Stimulated activated naive CD8-positive, alpha-beta T cell treated with anti-CD3 and anti-CD28 coated beads, Interleukin-15, amount 100 ng/mL, for 72 hours (primary cell): ENCODE measurements around the gene ZNF688.
"Not testable (repeated sequence)": the region's sequence is repeated elsewhere in the genome, so short reads cannot be mapped to it uniquely, and the experiment has no call there.

Experiments
- ATAC-seq: fragments of 150-1000 bp; cut with Tn5 transposase; 2 replicates; pipeline ENCODE4 v1.10.0; 2021; ENCODE audit warnings: mild to moderate bottlenecking, moderate library complexity
- DNase-seq, 2 donors: peaks; one replicate each; pipeline ENCODE4 v3.0.0; 2021 to 2022
- H3K27ac Mint-ChIP-seq, 2 donors: one replicate each; pipeline ENCODE4 v1.8.0; 2022; ENCODE audit warnings: mild to moderate bottlenecking in 2 of 2, mixed read lengths in 2 of 2, moderate library complexity in 2 of 2
- H3K27me3 Mint-ChIP-seq: one replicate; pipeline ENCODE4 v1.8.0; 2022; ENCODE audit warnings: mixed read lengths
- H3K4me1 Mint-ChIP-seq: one replicate; pipeline ENCODE4 v1.8.0; 2022; ENCODE audit warnings: mild to moderate bottlenecking, mixed read lengths
- H3K4me3 Mint-ChIP-seq, 2 donors: one replicate each; pipeline ENCODE4 v1.8.0; 2022; ENCODE audit warnings: mild to moderate bottlenecking in 2 of 2, mixed read lengths in 2 of 2, moderate library complexity in 1 of 2
- H3K9me3 Mint-ChIP-seq, 2 donors: one replicate each; pipeline ENCODE4 v1.8.0; 2022; ENCODE audit warnings: mixed read lengths in 2 of 2

Gene ZNF688

DNA sequence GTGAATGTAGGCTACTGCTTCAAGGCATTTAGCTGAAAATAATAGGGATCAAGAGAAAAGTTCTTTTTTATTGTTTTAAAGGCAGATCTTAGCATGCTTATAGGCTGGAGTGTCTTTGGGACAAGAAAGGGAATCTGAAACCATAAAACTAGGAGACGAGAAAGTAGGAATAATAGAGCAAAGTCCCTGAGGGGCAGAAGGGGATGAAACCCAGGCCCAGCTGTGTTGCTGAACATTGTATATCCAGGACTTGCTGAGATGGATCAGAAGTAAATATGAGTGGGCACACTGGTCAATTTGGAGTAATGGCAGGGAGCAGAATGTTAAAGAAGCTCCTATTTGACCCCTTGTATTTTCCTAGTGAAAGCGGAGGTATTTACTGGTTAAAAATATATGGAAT is 29.4 kb upstream of the ZNF688 start:
- Mint-ChIP-seq H3K27ac (no peak overlapping the region), H3K9me3 (no peaks in the 10 kb centered on the region), H3K4me1 (peaks cover 16% of the 10 kb centered on the region), H3K27me3 (no peaks in the 10 kb centered on the region), H3K4me3 (no peak overlapping the region)
- ATAC-seq: no peak
- DNase-seq: no peak

DNA sequence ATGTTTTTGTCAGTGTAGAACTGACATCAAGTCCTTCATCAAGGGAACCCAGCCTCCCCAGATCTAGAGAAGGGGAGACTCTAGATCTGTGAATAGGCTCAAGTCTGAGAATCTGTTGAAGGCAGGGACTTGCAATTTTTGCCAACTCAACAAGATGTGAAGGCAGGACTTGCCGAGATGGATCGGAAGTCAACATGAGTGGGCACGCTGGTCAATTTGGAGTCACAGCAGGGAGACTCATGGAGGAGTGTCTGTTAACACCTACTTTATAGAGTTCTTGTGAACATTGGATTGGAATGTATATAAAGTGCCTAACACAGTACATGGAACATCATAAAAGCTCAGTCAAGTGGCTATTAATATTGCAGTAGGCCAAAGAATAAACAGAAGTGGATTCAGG is 28.7 kb upstream of the ZNF688 start:
- Mint-ChIP-seq H3K4me3 (no peak overlapping the region), H3K4me1 (peaks cover 16% of the 10 kb centered on the region), H3K27ac (no peak overlapping the region), H3K9me3 (no peaks in the 10 kb centered on the region), H3K27me3 (no peaks in the 10 kb centered on the region)
- ATAC-seq (no peak), DNase-seq (no peak)

DNA sequence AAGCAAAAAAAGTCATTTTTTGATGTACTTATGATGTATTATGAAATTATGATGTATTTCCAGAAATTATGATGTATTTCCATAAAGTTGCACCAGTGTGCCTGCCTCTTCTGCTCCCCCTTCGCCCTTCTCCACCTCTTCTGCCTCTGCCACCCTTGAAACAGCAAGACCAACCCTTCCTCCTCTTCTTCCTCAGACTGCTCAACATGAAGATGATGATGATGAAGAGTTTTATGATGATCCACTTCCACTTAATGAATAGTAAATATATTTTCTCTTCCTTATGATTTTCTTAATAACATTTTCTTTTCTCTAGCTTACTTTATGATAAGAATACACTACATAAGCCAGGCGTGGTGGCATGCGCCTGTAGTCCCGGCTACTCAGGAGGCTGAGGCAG is 21.4 kb upstream of the ZNF688 start:
- H3K9me3 Mint-ChIP-seq: no peaks in the 10 kb centered on the region
- H3K4me1 Mint-ChIP-seq: peaks cover 1% of the 10 kb centered on the region
- no peaks in the 10 kb centered on the region for H3K27me3 Mint-ChIP-seq
- peak overlapping the region in 1 of 2 donors; percentile 73 for H3K27ac Mint-ChIP-seq
- no peak for DNase-seq
- no peak for ATAC-seq
- H3K4me3 Mint-ChIP-seq: no peak overlapping the region

GRCh38 chr16:30590869-30591268 is 19.4 kb upstream of the ZNF688 start:
- ATAC-seq, H3K9me3 Mint-ChIP-seq: not testable (repeated sequence)

DNA sequence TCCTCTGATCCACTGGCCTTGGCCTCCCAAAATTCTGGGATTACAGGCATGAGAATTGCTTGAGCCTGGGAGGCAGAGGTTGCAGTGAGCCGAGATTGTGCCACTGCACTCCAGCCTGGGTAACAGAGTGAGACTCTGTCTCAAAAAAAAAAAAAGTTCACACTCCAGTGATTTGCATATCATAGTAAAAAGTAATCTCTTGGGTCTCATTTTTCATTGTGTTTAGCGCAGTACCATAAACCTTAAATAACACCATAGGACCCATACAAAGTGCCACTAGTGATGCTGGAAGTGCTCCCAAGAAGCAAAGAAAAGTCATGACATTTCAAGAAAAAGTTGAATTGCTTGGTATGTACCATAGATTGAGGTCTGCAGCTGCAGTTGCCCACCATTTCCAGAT is 18.1 kb upstream of the ZNF688 start:
- ATAC-seq, H3K27ac Mint-ChIP-seq, H3K9me3 Mint-ChIP-seq, DNase-seq, H3K27me3 Mint-ChIP-seq, H3K4me3 Mint-ChIP-seq: not testable (repeated sequence)
- peaks cover 12% of the 10 kb centered on the region for H3K4me1 Mint-ChIP-seq

More at GRCh38 chr16:30590869-30591268, 19.4 kb upstream of the ZNF688 start:
- H3K4me1 Mint-ChIP-seq, H3K27ac Mint-ChIP-seq, DNase-seq, H3K27me3 Mint-ChIP-seq, H3K4me3 Mint-ChIP-seq: not testable (repeated sequence)

DNA sequence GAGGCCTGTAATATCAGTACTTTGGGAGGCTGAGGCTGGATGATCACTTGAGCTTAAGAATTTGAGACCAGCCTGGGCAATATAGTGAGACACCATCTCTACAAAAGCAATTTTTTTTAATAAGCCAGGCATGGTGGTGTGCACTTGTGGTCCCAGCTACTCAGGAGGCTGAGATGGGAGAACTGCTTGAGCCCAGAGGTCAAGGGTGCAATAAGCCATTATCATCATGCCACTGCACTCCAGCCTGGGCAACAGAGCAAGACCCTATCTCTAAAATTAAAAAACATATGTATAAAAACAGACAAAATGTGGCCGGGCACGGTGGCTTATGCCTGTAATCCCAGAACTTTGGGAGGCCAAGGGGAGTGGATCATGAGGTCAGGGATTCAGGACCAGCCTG is 17.1 kb upstream of the ZNF688 start:
- DNase-seq: no peak

DNA sequence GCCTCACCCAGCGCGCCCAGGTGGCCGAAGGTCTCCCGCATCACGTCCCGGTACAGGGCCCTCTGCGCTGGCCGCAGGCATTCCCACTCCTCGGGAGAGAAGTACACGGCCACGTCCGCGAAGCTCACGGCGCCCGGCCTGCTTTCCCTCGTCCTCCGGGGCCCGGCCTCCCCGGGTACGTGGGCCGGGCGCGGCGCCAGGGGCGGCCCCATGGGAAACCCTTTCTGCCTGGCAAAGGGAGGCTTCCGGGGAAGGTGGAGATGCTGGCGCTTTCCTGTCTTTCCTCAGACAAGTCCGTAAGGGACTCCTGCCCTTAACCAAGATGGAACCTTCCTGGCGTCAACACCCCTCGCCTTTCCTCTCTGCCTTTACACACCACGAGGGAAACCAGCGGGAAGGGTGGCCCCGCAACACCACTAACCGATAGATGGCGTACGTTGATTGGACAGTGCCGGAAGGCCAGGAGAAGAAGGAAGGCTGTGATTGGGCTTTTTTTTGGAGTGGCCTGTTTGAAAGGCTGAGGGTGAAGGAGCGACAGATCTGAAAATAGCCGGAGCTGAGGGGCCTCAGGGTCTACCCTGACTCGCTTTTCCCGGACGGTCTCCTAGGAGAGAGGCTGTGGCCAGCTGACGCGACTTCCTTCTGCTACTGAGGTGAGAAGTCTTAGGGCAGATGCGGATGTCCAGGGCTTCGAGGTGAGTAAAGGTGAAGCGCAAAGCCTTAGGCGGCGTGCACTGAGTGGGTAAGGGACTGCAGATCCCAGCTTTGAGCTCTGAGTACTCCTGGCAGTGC is 14.1 kb upstream of the ZNF688 start, which contains the start of gene ZNF785:
TSS of gene ZNF785 (minus strand) at position 298 of the 792 bp plus-strand sequence. CDS start at position 212, 86 bp downstream.
- H3K4me3 Mint-ChIP-seq: peak within 1 kb of the TSS; percentile 91 to 97
- peaks cover 37% of the 10 kb centered on the region for H3K4me1 Mint-ChIP-seq
- DNase-seq (peak; percentile 90 to 96), ATAC-seq (peak; percentile 99)
- no peaks in the 10 kb centered on the region for H3K9me3 Mint-ChIP-seq
- no peaks in the 10 kb centered on the region for H3K27me3 Mint-ChIP-seq
- peak within 1 kb of the TSS; percentile 94 to 98 for H3K27ac Mint-ChIP-seq

More for the DNA sequence above, 17.1 kb upstream of the ZNF688 start:
- no peak for ATAC-seq
- no peak overlapping the region for H3K4me3 Mint-ChIP-seq
- no peaks in the 10 kb centered on the region for H3K27me3 Mint-ChIP-seq
- no peaks in the 10 kb centered on the region for H3K9me3 Mint-ChIP-seq
- peak overlapping the region in 1 of 2 donors; percentile 34 for H3K27ac Mint-ChIP-seq
- H3K4me1 Mint-ChIP-seq: peaks cover 19% of the 10 kb centered on the region

DNA sequence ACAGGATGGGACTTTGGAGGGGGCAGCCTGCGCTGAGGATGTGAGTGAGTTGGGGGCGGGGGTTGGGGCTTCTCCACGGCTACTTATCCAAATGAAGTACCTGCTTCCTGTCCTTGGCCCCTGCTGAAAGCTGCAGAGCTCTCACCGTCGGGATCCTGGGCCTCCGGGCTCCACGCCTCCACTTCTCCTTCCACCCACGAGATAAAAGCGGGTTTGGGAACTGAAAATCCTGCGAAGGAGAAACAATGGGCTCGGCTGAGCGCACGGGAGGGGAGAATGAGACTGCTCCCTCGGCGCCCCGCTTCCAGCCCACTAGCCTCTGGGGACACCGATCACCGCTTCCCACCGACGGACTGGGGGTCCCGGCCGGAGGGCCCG is 13.5 kb upstream of the ZNF688 start:
- H3K4me3 Mint-ChIP-seq: peak overlapping the region; percentile 91 to 97
- H3K9me3 Mint-ChIP-seq: no peaks in the 10 kb centered on the region
- DNase-seq: no peak
- peak overlapping the region; percentile 94 for H3K27ac Mint-ChIP-seq
- ATAC-seq: peak; percentile 47
- H3K27me3 Mint-ChIP-seq: no peaks in the 10 kb centered on the region
- peaks cover 37% of the 10 kb centered on the region for H3K4me1 Mint-ChIP-seq

- peaks cover 37% of the 10 kb centered on the region for H3K4me1 Mint-ChIP-seq
- H3K27me3 Mint-ChIP-seq: no peaks in the 10 kb centered on the region
- H3K4me3 Mint-ChIP-seq: no peak overlapping the region
- peak overlapping the region in 1 of 2 donors; percentile 21 for H3K27ac Mint-ChIP-seq
- DNase-seq (no peak), ATAC-seq (no peak)
- H3K9me3 Mint-ChIP-seq: no peaks in the 10 kb centered on the region
Measured at GRCh38 chr16:30582611-30583340, 11.3 kb upstream of the ZNF688 start.

DNA sequence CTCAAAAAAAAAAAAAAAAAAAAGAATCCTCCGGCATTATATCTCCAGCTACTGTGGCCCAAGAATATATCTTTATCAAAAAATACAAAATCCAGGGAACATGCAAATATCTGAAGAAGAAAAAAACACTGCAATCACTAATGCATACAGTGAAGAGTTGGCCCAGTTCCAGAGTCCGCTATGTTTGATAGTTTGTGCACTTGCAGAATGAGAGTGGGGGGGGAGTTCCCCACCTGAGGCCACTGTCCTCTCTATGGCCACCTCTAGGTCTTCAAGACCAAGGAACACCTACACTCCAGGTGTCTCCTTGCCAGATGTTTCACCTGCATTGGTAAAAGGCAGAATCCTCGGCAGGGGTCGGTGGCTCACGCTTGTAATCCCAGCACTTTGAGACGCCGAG is 9.9 kb upstream of the ZNF688 start:
- H3K4me3 Mint-ChIP-seq: no peak overlapping the region
- peaks cover 29% of the 10 kb centered on the region for H3K4me1 Mint-ChIP-seq
- DNase-seq (no peak), ATAC-seq (no peak)
- no peak overlapping the region for H3K27ac Mint-ChIP-seq
- no peaks in the 10 kb centered on the region for H3K27me3 Mint-ChIP-seq
- no peaks in the 10 kb centered on the region for H3K9me3 Mint-ChIP-seq

- no peak for ATAC-seq
- Mint-ChIP-seq H3K9me3 (no peaks in the 10 kb centered on the region), H3K27me3 (no peaks in the 10 kb centered on the region), H3K4me1 (peaks cover 36% of the 10 kb centered on the region), H3K27ac (no peak overlapping the region), H3K4me3 (no peak overlapping the region)
- no peak for DNase-seq
Measured at GRCh38 chr16:30574678-30575077, 3.2 kb upstream of the ZNF688 start.

DNA sequence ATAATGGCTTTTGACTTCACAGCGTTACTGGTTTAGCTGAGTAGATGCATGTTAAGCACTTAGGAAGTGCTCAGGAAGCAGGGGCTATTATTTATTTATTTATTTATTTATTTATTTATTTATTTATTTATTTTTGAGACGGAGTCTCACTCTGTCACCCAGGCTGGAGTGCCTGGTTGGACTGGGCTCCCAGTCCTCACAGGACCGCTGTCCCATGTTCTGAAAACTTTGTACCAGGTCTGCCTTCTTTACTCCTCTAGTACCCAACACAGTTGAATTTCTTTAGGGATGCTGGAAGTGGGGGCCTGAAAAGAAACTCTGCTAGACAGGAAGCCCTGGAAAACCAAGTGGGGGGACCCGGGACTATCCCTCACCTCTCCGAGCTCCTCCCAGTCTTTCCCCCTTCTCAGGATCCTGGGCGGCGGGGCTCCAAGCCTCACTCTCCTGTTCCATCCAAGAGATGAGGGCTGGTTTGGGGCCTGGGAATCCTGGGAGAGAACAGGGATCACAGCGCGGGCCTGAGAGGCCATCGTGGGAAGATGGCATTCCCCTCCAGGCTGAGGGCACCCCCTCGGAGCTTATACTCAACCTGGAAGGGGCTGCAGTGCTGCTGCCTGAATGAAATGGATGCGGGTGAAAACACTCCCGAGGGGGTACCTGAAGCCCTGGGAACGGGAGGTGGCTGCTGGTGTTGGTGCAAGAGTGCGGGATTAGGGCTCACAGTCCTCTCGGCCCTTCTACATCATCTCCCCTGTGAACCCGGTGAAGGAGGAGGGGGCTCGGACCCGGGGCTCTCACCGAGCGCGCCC is 674 bp downstream of the ZNF688 start:
- H3K27me3 Mint-ChIP-seq: no peaks in the 10 kb centered on the region
- no peaks in the 10 kb centered on the region for H3K9me3 Mint-ChIP-seq
- peak overlapping the region; percentile 87 to 93 for H3K4me3 Mint-ChIP-seq
- peak overlapping the region; percentile 95 to 96 for H3K27ac Mint-ChIP-seq
- DNase-seq (no peak), ATAC-seq (no peak)
- H3K4me1 Mint-ChIP-seq: peaks cover 63% of the 10 kb centered on the region

DNA sequence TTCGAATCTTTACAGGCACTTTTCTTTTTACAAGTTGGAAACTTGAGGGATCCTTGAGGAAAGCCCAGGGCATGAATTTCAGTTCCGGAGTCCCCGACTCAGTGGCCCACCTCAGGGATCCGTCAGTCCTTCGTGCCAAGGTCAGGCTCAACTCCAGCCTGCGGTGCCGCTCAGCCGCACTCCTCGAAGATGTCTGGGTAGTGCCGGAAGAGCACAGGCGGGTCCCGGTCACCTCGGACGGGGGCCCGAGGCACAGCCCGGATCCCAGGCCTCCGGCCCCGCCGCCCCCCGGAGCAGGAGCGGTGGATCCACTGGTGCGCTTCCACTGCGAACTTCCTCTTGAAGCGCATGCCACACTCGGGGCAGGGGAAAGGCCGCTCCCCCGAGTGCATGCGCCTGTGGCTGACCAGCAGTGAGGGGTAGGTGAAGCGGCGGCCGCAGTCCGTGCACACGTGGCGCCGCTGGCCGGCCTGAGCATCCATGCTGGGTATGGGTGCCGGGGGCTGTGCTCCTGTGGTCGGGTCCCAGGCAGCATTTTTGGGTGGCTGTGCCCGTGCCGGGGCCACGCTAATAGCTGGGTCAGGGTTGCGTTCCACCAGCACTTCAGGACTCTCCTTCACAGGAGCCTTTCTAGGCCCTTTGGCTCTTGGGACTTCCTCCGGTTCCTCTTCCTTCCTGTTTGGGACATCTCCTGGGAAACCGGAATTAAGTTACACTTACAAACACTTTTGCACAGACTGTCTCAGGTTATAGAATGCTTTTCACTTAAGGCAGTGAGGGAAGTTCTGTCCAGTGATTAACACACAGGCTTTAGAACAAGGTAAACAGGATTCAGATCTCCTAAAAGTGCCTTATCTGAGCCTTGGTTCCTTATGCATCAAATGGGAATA is 1.5 kb downstream of the ZNF688 start:
- H3K9me3 Mint-ChIP-seq: no peaks in the 10 kb centered on the region
- ATAC-seq: no peak
- H3K4me3 Mint-ChIP-seq: peak overlapping the region in 1 of 2 donors; percentile 87
- H3K27ac Mint-ChIP-seq: peak overlapping the region in 1 of 2 donors; percentile 19
- peaks cover 54% of the 10 kb centered on the region for H3K4me1 Mint-ChIP-seq
- no peaks in the 10 kb centered on the region for H3K27me3 Mint-ChIP-seq
- no peak for DNase-seq

DNA sequence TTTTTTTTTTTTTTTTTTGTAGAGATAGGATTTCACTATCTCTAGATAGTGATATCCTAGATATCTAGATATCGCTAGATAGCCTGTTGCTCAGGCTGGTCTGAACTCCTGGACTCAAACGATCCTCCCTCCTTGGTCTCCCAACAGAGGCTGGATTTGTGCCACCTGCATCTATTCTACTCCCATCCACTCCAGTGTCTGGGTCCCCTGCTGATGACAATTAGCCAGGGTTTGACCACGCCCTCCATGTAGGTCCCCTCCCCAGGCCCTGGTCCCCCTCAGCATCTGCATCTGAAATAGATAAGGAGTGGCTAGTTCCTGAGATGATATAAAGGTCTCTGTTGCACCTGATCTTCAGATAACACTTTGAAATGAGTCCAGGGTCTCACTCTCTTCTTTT is 2.2 kb downstream of the ZNF688 start:
- no peaks in the 10 kb centered on the region for H3K27me3 Mint-ChIP-seq
- H3K9me3 Mint-ChIP-seq: no peaks in the 10 kb centered on the region
- DNase-seq (no peak), ATAC-seq (no peak)
- H3K4me1 Mint-ChIP-seq: peaks cover 48% of the 10 kb centered on the region
- peak overlapping the region; percentile 28 to 49 for H3K4me3 Mint-ChIP-seq
- no peak overlapping the region for H3K27ac Mint-ChIP-seq
